RWPE2 (cell line): ENCODE results near the gene ACTL10.
A peak's percentile ranks its signal among the peaks of the same experiment; 100 is the strongest.

ENCODE experiments used
- ATAC-seq: fragments of 200-7000 bp; cut with Tn5 transposase; 3 replicates; pipeline ENCODE4 v1.9.1; 2021; ENCODE audit warnings: low read depth
- DNase-seq: peaks from one replicate; pipeline ENCODE4 v3.0.0-alpha.2; 2020; ENCODE audit warnings: low spot score
- H3K27ac ChIP-seq: fragments of 450-650 bp; 2 replicates; pipeline ENCODE4 v1.5.1; 2017; ENCODE audit warnings: mild to moderate bottlenecking; ENCODE audit not compliant: poor library complexity, severe bottlenecking
- H3K27me3 ChIP-seq: fragments of 250-450 bp; sonication (Bioruptor Pico); 2 replicates; pipeline ENCODE4 v1.5.1; 2021; ENCODE audit warnings: mild to moderate bottlenecking, moderate library complexity; ENCODE audit not compliant: insufficient read depth, poor library complexity, severe bottlenecking
- H3K36me3 ChIP-seq: fragments of 250-450 bp; sonication (Bioruptor Pico); 2 replicates; pipeline ENCODE4 v1.5.1; 2020; ENCODE audit warnings: low read depth, mild to moderate bottlenecking, moderate library complexity
- H3K4me1 ChIP-seq: fragments of 250-450 bp; sonication (Bioruptor Pico); 2 replicates; pipeline ENCODE4 v1.5.1; 2021; ENCODE audit warnings: mild to moderate bottlenecking, moderate library complexity; ENCODE audit not compliant: insufficient read depth, poor library complexity, severe bottlenecking
- H3K4me3 ChIP-seq: fragments of 250-450 bp; sonication (Bioruptor Pico); 2 replicates; pipeline ENCODE4 v1.5.1; 2021; ENCODE audit warnings: mild to moderate bottlenecking, moderate library complexity; ENCODE audit not compliant: severe bottlenecking
- H3K9me3 ChIP-seq: fragments of 250-450 bp; sonication (Bioruptor Pico); 2 replicates; pipeline ENCODE4 v1.5.1; 2021; ENCODE audit warnings: mild to moderate bottlenecking, moderate library complexity; ENCODE audit not compliant: severe bottlenecking
- TF ChIP-seq, protein P1 (sequence below): fragments of 450-650 bp; IDR thresholded peaks from one replicate; pipeline ENCODE4 v1.5.1; 2017; ENCODE audit warnings: mild to moderate bottlenecking, moderate library complexity; ENCODE audit not compliant: poor library complexity, severe bottlenecking

The ACTL10 gene

GRCh38 chr20:33701629-33702450 is 35.1 kb downstream of the ACTL10 start:
- Histone ChIP-seq H3K9me3 (peaks cover 6% of the 10 kb centered on the region), H3K27ac (no peak overlapping the region), H3K36me3 (peaks cover 5% of the 10 kb centered on the region), H3K4me3 (no peak overlapping the region), H3K4me1 (no peaks in the 10 kb centered on the region), H3K27me3 (no peaks in the 10 kb centered on the region)
- TF ChIP-seq, protein P1, sequence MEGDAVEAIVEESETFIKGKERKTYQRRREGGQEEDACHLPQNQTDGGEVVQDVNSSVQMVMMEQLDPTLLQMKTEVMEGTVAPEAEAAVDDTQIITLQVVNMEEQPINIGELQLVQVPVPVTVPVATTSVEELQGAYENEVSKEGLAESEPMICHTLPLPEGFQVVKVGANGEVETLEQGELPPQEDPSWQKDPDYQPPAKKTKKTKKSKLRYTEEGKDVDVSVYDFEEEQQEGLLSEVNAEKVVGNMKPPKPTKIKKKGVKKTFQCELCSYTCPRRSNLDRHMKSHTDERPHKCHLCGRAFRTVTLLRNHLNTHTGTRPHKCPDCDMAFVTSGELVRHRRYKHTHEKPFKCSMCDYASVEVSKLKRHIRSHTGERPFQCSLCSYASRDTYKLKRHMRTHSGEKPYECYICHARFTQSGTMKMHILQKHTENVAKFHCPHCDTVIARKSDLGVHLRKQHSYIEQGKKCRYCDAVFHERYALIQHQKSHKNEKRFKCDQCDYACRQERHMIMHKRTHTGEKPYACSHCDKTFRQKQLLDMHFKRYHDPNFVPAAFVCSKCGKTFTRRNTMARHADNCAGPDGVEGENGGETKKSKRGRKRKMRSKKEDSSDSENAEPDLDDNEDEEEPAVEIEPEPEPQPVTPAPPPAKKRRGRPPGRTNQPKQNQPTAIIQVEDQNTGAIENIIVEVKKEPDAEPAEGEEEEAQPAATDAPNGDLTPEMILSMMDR, result no peak
- no peak for DNase-seq
- no peak for ATAC-seq

GRCh38 chr20:33702861-33703260 is 36.1 kb downstream of the ACTL10 start:
- no peak overlapping the region for H3K4me3 ChIP-seq
- TF ChIP-seq, protein P1, result no peak
- H3K27ac ChIP-seq, result no peak overlapping the region
- no peaks in the 10 kb centered on the region for H3K27me3 ChIP-seq
- peaks cover 14% of the 10 kb centered on the region for H3K36me3 ChIP-seq
- peaks cover 6% of the 10 kb centered on the region for H3K9me3 ChIP-seq
- ATAC-seq (peak; percentile 37; the same call in 2 of the 3 replicates), DNase-seq (no peak)
- H3K4me1 ChIP-seq, result no peaks in the 10 kb centered on the region

DNA sequence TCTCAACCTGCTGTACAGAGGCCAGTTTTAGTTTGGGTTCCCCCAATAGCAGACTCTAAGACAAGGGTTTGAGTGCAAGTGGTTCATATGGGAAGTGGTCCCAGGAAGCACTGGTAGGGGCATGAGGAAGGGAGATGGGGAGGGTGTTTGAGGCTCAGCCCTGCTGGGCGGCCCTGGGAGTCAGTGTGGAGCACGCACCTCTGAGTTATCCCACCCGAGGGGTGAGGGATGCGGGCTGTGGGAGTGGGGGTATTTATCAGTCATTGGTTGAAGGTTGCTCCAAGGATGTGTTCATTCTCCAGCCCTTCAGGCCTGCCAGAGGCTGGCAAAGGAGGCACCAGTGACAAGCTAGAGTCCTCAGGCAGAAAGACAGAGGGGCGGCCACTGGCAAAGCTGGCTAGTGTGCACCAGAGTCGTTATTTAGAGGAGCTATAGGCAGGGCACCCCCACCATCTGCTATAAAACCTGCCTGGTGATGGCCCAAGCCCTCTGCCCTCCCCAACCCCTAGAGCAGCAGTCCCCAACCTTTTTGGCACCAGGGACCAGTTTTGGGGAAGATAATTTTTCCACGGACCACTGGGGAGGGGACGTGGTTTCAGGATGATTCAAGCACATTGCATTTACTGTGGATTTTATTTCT is 36.9 kb downstream of the ACTL10 start:
- DNase-seq (no peak), ATAC-seq (0 out of 3 replicates have a peak, but pooled peaks have one; percentile 6)
- Histone ChIP-seq H3K4me1 (no peaks in the 10 kb centered on the region), H3K27me3 (no peaks in the 10 kb centered on the region), H3K4me3 (no peak overlapping the region), H3K9me3 (no peaks in the 10 kb centered on the region), H3K36me3 (peaks cover 14% of the 10 kb centered on the region), H3K27ac (no peak overlapping the region)
- TF ChIP-seq, protein P1, result no peak

DNA sequence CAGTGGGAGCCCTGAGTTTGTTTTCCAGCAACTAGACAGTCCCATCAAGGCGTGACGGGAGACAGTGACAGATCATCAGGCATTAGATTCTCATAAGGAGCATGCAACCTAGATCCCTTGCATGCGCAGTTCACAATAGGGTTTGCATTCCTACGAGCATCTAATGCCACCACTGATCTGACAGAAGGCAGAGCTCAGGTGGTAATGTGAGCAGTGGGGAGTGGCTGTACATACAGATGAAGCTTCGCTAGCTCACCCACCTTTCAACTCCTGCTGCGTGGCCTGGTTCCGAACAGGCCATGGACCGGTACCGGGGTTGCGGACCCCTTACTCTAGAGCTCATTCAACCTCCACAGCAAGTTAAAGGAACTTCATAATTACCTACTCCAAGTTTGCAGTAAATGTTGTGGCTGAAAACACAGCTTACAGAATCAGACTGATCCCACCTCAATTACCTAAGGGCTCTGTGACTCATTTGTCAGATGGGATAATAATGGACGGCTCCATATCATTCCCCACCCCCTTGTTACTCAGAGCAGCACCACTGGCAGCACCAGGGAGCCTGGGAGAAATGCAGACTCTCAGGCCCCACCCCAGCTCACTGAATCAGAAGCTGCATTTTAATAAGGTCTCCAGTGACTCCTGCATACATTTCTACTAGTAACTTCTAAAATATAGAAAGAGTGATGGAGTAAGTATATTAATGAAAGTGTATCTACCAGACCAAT is 37.6 kb downstream of the ACTL10 start:
- Histone ChIP-seq H3K4me3 (no peak overlapping the region), H3K4me1 (no peaks in the 10 kb centered on the region), H3K27me3 (no peaks in the 10 kb centered on the region), H3K27ac (no peak overlapping the region), H3K36me3 (peaks cover 14% of the 10 kb centered on the region), H3K9me3 (no peaks in the 10 kb centered on the region)
- TF ChIP-seq, protein P1, result no peak
- ATAC-seq, result peak; percentile 76
- no peak for DNase-seq
